ENCODE results near the gene CACTIN.

Gene CACTIN

GRCh38 chr19:3642296-3642695 lies 15.7 kb upstream of the CACTIN start:
- Histone ChIP-seq H3F3A (ENCODE audit: insufficient read depth, low read length) (no peaks in the 10 kb centered on the region), H3K79me2 (ENCODE audit: low read length) (no peaks in the 10 kb centered on the region), H3K9me2 (replicated peaks; ENCODE audit: insufficient read depth, low read length) (no peaks in the 10 kb centered on the region), H3K9me3 (replicated peaks; ENCODE audit: insufficient read depth, low read length) (no peaks in the 10 kb centered on the region), H3K9ac (ENCODE audit: low read length) (no peak overlapping the region), H2AFZ (ENCODE audit: low read length) (no peak overlapping the region), H3K36me3 (replicated peaks; ENCODE audit: insufficient read depth, low read length) (no peaks in the 10 kb centered on the region), H3K27ac (ENCODE audit: low read length) (no peak overlapping the region), H3K4me1 (ENCODE audit: low read length) (no peaks in the 10 kb centered on the region), H3K27me3 (replicated peaks; ENCODE audit: insufficient read depth, low read length) (no peaks in the 10 kb centered on the region), H4K20me1 (ENCODE audit: insufficient read depth, low read length) (no peaks in the 10 kb centered on the region), H3K4me3 (ENCODE audit: low read length) (no peak overlapping the region), H3K4me2 (ENCODE audit: low read depth, low read length) (no peak overlapping the region)
- DNase-seq, result no peak
- TF ChIP-seq EZH2 (optimal IDR thresholded peaks at IDR 0.05; ENCODE audit: low read depth, low read length) (no peak), CTCF (IDR thresholded peaks at IDR 0.05; ENCODE audit: low read length) (no peak), EZH2phosphoT487 (IDR thresholded peaks at IDR 0.05; ENCODE audit: low read length) (no peak)

GRCh38 chr19:3641515-3642269 lies 15.1 kb upstream of the CACTIN start:
- Histone ChIP-seq H2AFZ (ENCODE audit: low read length) (no peak overlapping the region), H3K9me3 (replicated peaks; ENCODE audit: insufficient read depth, low read length) (no peaks in the 10 kb centered on the region), H3K36me3 (replicated peaks; ENCODE audit: insufficient read depth, low read length) (no peaks in the 10 kb centered on the region), H3K4me2 (ENCODE audit: low read depth, low read length) (no peak overlapping the region), H3K4me1 (ENCODE audit: low read length) (no peaks in the 10 kb centered on the region), H4K20me1 (ENCODE audit: insufficient read depth, low read length) (no peaks in the 10 kb centered on the region), H3K27me3 (replicated peaks; ENCODE audit: insufficient read depth, low read length) (no peaks in the 10 kb centered on the region), H3K9ac (ENCODE audit: low read length) (no peak overlapping the region), H3K9me2 (replicated peaks; ENCODE audit: insufficient read depth, low read length) (no peaks in the 10 kb centered on the region), H3K4me3 (ENCODE audit: low read length) (no peak overlapping the region), H3F3A (ENCODE audit: insufficient read depth, low read length) (no peaks in the 10 kb centered on the region), H3K79me2 (ENCODE audit: low read length) (no peaks in the 10 kb centered on the region), H3K27ac (ENCODE audit: low read length) (no peak overlapping the region)
- TF ChIP-seq EZH2 (optimal IDR thresholded peaks at IDR 0.05; ENCODE audit: low read depth, low read length), result no peak
- no peak for TF ChIP-seq CTCF (IDR thresholded peaks at IDR 0.05; ENCODE audit: low read length)
- TF ChIP-seq EZH2phosphoT487 (IDR thresholded peaks at IDR 0.05; ENCODE audit: low read length), result no peak
- no peak for DNase-seq

- Histone ChIP-seq H3K9me2 (replicated peaks; ENCODE audit: insufficient read depth, low read length) (no peaks in the 10 kb centered on the region), H3K27me3 (replicated peaks; ENCODE audit: insufficient read depth, low read length) (no peaks in the 10 kb centered on the region), H3K4me2 (ENCODE audit: low read depth, low read length) (no peak overlapping the region), H3K9me3 (replicated peaks; ENCODE audit: insufficient read depth, low read length) (no peaks in the 10 kb centered on the region), H3F3A (ENCODE audit: insufficient read depth, low read length) (no peaks in the 10 kb centered on the region), H3K36me3 (replicated peaks; ENCODE audit: insufficient read depth, low read length) (no peaks in the 10 kb centered on the region), H3K4me3 (ENCODE audit: low read length) (no peak overlapping the region), H3K9ac (ENCODE audit: low read length) (no peak overlapping the region), H2AFZ (ENCODE audit: low read length) (no peak overlapping the region), H4K20me1 (ENCODE audit: insufficient read depth, low read length) (no peaks in the 10 kb centered on the region), H3K4me1 (ENCODE audit: low read length) (no peaks in the 10 kb centered on the region), H3K79me2 (ENCODE audit: low read length) (no peaks in the 10 kb centered on the region), H3K27ac (ENCODE audit: low read length) (no peak overlapping the region)
- DNase-seq, result no peak
- no peak for TF ChIP-seq EZH2 (optimal IDR thresholded peaks at IDR 0.05; ENCODE audit: low read depth, low read length)
- no peak for TF ChIP-seq CTCF (IDR thresholded peaks at IDR 0.05; ENCODE audit: low read length)
- TF ChIP-seq EZH2phosphoT487 (IDR thresholded peaks at IDR 0.05; ENCODE audit: low read length), result no peak
Measured at GRCh38 chr19:3639479-3639878, 12.9 kb upstream of the CACTIN start.
